HG03139 (cell line): ENCODE measurements around the gene PTGIR.
A peak's percentile ranks its signal among the peaks of the same experiment; 100 is the strongest.
"Not testable (repeated sequence)": the region's sequence is repeated elsewhere in the genome, so short reads cannot be mapped to it uniquely, and the experiment has no call there.

Experiments used
- ATAC-seq: cut with Tn5 transposase; IDR thresholded peaks from one replicate; pipeline ENCODE4 v1.9.1; 2021; ENCODE audit not compliant: unreplicated experiment

The PTGIR gene

GRCh38 chr19:46639358-46640182 is 14.7 kb upstream of the PTGIR start:
- no peak for ATAC-seq

GRCh38 chr19:46637224-46637623 is 12.3 kb upstream of the PTGIR start:
- no peak for ATAC-seq

GRCh38 chr19:46635920-46636761 is 11.3 kb upstream of the PTGIR start, which contains the start of gene GNG8:
Gene GNG8 (minus strand): TSS chr19:46636202. CDS start chr19:46634682, 1,520 bp downstream.
- no peak for ATAC-seq

DNA sequence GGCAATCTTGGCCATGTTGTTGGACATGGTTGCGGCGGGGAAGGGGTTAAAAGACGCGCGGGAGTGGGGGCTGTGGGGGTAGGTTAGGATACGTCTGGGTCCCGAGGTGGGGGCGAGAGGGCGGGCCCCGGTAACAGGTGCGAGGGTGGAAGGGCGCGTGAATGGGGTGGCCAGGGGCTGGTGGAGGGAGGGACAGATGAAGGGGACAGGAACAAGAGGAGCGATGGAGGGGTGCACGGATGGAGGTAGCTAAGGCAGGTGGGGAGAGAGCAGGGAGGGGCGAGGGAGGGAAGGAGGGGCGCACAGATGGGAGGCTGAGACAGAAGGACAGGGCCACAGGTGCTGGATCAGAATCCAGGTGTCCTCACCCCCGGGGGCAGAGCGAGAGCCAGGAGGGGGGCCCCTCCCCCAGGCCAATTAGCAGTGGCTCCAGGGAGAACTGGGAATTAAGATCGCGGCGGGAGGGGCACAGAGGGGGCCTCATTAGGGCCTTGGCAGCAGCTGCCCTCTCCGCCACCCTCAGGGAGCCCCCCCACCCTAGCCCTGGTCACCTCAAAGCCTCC is 9.8 kb upstream of the PTGIR start:
- ATAC-seq, result no peak

GRCh38 chr19:46634045-46634655 is 9.3 kb upstream of the PTGIR start:
- peak; percentile 39 for ATAC-seq

DNA sequence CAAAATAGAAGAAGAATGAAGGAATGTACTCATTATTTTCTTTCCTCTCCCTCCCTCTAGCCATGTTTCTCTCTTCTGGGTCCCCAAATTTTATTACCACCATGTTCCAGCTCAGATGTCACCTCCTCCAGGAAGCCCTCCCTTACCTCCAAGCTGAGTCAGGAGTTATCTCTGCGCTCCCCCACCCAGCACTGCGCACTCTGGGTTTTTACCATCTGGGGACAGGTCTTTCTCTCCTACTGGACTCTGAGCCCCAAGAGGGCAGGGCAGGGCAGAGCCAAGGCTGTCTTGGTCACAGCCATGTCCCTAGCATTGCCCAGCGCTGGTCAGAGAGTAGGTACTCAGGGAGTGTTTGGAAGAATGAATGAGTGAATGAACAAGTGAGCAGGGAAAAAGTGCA is 8.2 kb upstream of the PTGIR start:
- no peak for ATAC-seq

DNA sequence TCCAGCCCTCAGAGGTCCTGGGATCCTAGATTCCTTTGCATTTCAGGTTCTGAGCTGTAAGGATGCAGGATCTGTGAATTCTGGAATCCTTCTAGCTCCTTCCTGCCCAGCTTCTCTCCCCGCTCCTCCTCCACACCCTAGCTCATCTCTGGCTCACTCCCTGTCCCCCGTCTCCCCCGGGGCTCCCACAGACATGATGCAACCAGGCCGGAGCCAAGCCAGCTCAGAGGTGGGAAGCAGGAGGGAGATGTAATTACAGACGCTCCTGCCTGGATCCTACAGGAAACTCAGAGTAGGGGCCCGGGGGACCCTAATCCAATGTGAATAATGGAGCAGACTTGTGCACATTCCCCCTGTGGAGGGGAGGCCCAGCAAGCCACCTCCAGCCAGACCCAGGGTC is 6.6 kb upstream of the PTGIR start:
- no peak for ATAC-seq

DNA sequence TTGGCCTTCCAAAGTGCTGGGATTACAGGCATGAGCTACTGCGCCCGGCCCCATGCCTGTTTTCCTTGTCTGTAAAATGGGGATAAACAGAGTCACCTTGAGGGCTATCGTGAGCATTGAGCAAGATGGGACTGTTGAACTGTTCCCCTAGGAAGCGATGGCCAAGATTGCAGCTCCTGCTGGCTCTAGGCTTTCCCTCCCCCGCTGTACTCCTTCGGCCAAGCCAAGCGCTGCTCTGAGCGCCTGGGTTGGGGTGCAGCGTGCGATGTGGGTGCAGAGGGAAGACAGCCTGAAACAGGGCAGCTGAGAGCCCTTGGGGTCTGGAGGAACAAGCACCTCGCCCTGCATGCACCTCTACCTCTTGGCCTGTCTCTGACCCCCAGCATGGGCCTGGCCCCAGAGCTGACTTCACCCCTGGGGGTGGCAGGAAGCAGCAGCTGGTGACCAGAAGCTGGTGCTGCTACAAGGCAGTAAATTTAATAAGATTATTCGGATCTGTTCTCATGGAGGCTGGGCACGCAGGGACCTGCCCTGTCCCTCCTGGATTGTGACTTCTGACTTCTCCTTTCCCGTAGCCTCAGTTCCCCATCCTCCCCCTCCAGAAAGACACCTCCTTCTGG is 5.8 kb upstream of the PTGIR start:
- no peak for ATAC-seq

DNA sequence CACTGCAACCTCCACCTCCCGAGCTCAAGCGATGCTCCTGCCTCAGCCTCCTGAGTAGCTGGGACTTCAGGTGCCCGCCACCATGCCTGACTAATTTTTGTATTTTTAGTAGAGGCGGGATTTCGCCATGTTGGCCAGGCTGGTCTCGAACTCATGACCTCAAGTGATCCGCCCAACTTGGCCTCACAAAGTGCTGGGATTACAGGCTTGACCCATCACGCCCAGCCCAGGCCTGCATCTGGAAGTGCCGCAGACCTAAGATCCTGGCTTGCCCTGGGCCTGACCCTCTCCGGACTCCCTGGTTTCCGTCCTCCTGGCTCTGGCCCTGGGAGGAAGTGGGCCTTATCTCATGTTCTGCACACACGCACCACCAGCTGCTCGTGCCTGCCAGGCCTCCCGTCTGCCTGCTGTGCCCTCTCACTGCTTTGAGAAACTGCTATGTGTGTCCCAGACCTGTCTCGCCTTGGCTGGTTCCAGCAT is 4.7 kb upstream of the PTGIR start:
- ATAC-seq, result no peak

- not testable (repeated sequence) for ATAC-seq
These were observed 4.1 kb upstream of the PTGIR start for GRCh38 chr19:46628970-46629369.

DNA sequence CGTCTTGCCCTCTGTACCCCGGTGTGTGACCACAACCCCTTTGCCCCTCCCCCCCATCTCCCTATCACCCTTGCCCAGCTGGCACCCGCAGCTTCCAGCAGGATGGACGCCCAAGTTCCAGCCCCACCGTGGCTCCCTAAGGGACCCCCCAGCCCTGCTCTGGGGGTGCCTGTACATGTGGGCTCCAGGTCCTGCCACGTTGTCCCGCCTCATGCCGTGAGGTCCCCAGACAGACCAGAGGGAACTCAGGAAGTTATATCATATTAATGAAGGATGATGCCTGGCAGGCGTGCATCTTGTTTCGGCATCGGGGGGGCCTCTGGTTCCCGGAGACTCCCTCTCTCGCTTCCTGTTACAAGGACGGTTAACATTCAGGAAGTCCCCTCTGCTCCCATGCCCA is 1.6 kb upstream of the PTGIR start:
- ATAC-seq, result no peak

DNA sequence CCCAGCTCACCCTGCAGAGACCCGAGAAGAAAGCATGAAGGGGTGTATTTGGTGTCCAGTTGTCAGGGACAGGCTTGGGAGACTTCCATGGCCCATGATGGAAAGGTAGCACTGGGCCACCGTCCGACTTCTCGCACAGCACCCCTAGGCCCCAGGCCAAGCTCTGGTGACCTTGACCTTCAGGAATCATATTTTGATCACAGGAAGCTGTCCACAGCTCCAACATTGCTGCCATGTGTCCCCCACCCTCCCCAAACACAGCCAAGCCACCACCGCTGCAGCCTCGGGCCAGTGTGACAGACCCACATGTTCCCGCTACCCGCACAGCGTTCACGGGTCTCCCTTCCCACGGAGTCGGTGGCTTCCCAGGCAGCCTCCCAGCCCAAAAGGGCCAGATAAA is 842 bp upstream of the PTGIR start:
- no peak for ATAC-seq

- no peak for ATAC-seq
These were observed 880 bp downstream of the PTGIR start for GRCh38 chr19:46623915-46624502.

GRCh38 chr19:46622118-46622446 is 2.8 kb downstream of the PTGIR start:
- no peak for ATAC-seq

- ATAC-seq, result no peak
These were observed 3.4 kb downstream of the PTGIR start for GRCh38 chr19:46621191-46622117.

- ATAC-seq, result no peak
These were observed 4.2 kb downstream of the PTGIR start for GRCh38 chr19:46620716-46621115.

- ATAC-seq, result no peak
These were observed 4.6 kb downstream of the PTGIR start for GRCh38 chr19:46620267-46620666.

GRCh38 chr19:46618670-46619231 is 6.1 kb downstream of the PTGIR start:
- no peak for ATAC-seq

GRCh38 chr19:46617601-46618000 is 7.3 kb downstream of the PTGIR start:
- ATAC-seq, result no peak
